HepG2 (cell line): ENCODE measurements around the gene ETV2. TPM values are rescaled to one million over a fixed set of nuclear protein-coding genes. Genes with fewer than 3 reads are reported as not detected.

Source experiments
- E2F5 ChIP-seq: sonication (generic); formaldehyde crosslinking; conservative IDR thresholded peaks from 2 replicates; pipeline ENCODE4 v1.4.0; 2020; ENCODE audit warnings: missing genetic modification reagents
- ERF ChIP-seq: IDR thresholded peaks from 2 replicates; pipeline ENCODE4 v1.6.1; 2018; ENCODE audit warnings: missing biosample characterization, missing genetic modification reagents
- FOXA3 ChIP-seq: IDR thresholded peaks from 2 replicates; pipeline ENCODE4 v1.6.1; 2016; ENCODE audit warnings: missing genetic modification reagents, missing compliant biosample characterization
- GATAD1 ChIP-seq: IDR thresholded peaks from 2 replicates; pipeline ENCODE4 v1.6.1; 2016; ENCODE audit warnings: missing genetic modification reagents, missing compliant biosample characterization
- HOXA9 ChIP-seq: sonication (generic); formaldehyde crosslinking; IDR thresholded peaks from 2 replicates; pipeline ENCODE4 v1.8.1; 2022; ENCODE audit warnings: missing genetic modification reagents, mild to moderate bottlenecking, moderate library complexity, borderline replicate concordance
- ISL2 ChIP-seq: sonication (generic); formaldehyde crosslinking; IDR thresholded peaks from 2 replicates; pipeline ENCODE4 v1.5.0; 2020; ENCODE audit warnings: missing genetic modification reagents
- KDM6A ChIP-seq: IDR thresholded peaks from 2 replicates; pipeline ENCODE4 v1.6.1; 2016; ENCODE audit warnings: low read depth
- PAXIP1 ChIP-seq: sonication (generic); formaldehyde crosslinking; conservative IDR thresholded peaks from 2 replicates; pipeline ENCODE4 v1.4.0; 2020; ENCODE audit warnings: mild to moderate bottlenecking, missing genetic modification reagents, moderate library complexity
- PTBP1 ChIP-seq: fragments of 200-400 bp; formaldehyde crosslinking; IDR thresholded peaks from 2 replicates; pipeline ENCODE4 v1.6.1; 2018; ENCODE audit warnings: low read length, low read depth; ENCODE audit not compliant: poor library complexity, severe bottlenecking
- ZFP62 ChIP-seq: sonication (generic); formaldehyde crosslinking; IDR thresholded peaks from 2 replicates; pipeline ENCODE4 v1.4.0; 2020; ENCODE audit warnings: missing genetic modification reagents
- ZMYM3 ChIP-seq: sonication (generic); formaldehyde crosslinking; IDR thresholded peaks from 2 replicates; pipeline ENCODE4 v1.5.1; 2020; ENCODE audit warnings: mild to moderate bottlenecking, missing genetic modification reagents
- ZNF143 ChIP-seq: sonication (generic); formaldehyde crosslinking; IDR thresholded peaks from 2 replicates; pipeline ENCODE4 v1.4.0; 2020; ENCODE audit warnings: missing genetic modification reagents
- ZNF367 ChIP-seq: sonication (generic); formaldehyde crosslinking; IDR thresholded peaks from 2 replicates; pipeline ENCODE4 v1.4.0; 2020; ENCODE audit warnings: missing genetic modification reagents, borderline replicate concordance
- ZXDC ChIP-seq: sonication (generic); formaldehyde crosslinking; IDR thresholded peaks from 2 replicates; pipeline ENCODE4 v1.5.0; 2020; ENCODE audit warnings: mild to moderate bottlenecking, missing genetic modification reagents
- polyA plus RNA-seq, 8 experiments: library from polyadenylated mRNA; depleted of rRNA in 3 of 8; stranded (reverse) in 7 of 8; unstranded in 1 of 8; fragments of >200 nt; fragmentation: Illumina TruSeq in 4 of 8; extraction: Trizol in 4 of 8; gene quantifications; 2 replicates each; pipeline versions ENCODE4 v1.2.1 to v1.2.3, GENCODE V29; 2011 to 2016; ENCODE audit warnings: low read depth in 4 of 8, missing spikeins in 1 of 8, mixed read lengths in 1 of 8; ENCODE audit not compliant: insufficient read depth in 1 of 8
- total RNA-seq, 5 experiments: library from RNA; depleted of rRNA; stranded (reverse); fragments of >200 nt; fragmentation: Illumina TruSeq; extraction: Trizol; gene quantifications; 2 replicates each; pipeline ENCODE4 v1.2.3, GENCODE V29; 2016; ENCODE audit warnings: low read depth in 1 of 5
- TF ChIP-seq, protein P1 (sequence below): sonication (generic); formaldehyde crosslinking; IDR thresholded peaks from 2 replicates; pipeline ENCODE4 v1.9.0; 2021; ENCODE audit warnings: missing genetic modification reagents, mild to moderate bottlenecking, borderline replicate concordance
- TF ChIP-seq, protein P2 (sequence below): sonication (generic); formaldehyde crosslinking; IDR thresholded peaks from 2 replicates; pipeline ENCODE4 v1.4.0; 2020; ENCODE audit warnings: mild to moderate bottlenecking, missing genetic modification reagents
- TF ChIP-seq, protein P3 (sequence below): sonication (generic); formaldehyde crosslinking; IDR thresholded peaks from 2 replicates; pipeline ENCODE4 v1.5.1; 2020; ENCODE audit warnings: missing genetic modification reagents, mild to moderate bottlenecking, borderline replicate concordance

Gene ETV2
- total and polyA plus RNA-seq, 2 of the 13 experiments (the other 11 are each of a cell fraction or from before 2014, with no cell fraction given) = 0.07 to 0.20 TPM

- TF ChIP-seq HOXA9 (CRISPR knock-in tag) (peak; percentile 87), GATAD1 (CRISPR knock-in tag) (peak; percentile 60), ZXDC (peak; percentile 62; the same call in 1 of the 2 replicates), ZNF143 (CRISPR knock-in tag) (peak; percentile 70), ZMYM3 (peak; percentile 59; the same call in 1 of the 2 replicates), ISL2 (CRISPR knock-in tag) (peak; percentile 49), E2F5 (CRISPR knock-in tag) (peak; percentile 87), KDM6A (CRISPR knock-in tag) (no peak), ERF (CRISPR knock-in tag) (peak; percentile 69), ZNF367 (CRISPR knock-in tag) (0 out of 2 replicates have a peak, but pooled peaks have one; percentile 19), PTBP1 (no peak), FOXA3 (CRISPR knock-in tag) (no peak; the same call in 1 of the 2 replicates), ZFP62 (CRISPR knock-in tag) (no peak), PAXIP1 (CRISPR knock-in tag) (peak; percentile 61)
- TF ChIP-seq, protein P1, sequence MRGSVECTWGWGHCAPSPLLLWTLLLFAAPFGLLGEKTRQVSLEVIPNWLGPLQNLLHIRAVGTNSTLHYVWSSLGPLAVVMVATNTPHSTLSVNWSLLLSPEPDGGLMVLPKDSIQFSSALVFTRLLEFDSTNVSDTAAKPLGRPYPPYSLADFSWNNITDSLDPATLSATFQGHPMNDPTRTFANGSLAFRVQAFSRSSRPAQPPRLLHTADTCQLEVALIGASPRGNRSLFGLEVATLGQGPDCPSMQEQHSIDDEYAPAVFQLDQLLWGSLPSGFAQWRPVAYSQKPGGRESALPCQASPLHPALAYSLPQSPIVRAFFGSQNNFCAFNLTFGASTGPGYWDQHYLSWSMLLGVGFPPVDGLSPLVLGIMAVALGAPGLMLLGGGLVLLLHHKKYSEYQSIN (CRISPR knock-in tag) = no peak
- TF ChIP-seq, protein P2, sequence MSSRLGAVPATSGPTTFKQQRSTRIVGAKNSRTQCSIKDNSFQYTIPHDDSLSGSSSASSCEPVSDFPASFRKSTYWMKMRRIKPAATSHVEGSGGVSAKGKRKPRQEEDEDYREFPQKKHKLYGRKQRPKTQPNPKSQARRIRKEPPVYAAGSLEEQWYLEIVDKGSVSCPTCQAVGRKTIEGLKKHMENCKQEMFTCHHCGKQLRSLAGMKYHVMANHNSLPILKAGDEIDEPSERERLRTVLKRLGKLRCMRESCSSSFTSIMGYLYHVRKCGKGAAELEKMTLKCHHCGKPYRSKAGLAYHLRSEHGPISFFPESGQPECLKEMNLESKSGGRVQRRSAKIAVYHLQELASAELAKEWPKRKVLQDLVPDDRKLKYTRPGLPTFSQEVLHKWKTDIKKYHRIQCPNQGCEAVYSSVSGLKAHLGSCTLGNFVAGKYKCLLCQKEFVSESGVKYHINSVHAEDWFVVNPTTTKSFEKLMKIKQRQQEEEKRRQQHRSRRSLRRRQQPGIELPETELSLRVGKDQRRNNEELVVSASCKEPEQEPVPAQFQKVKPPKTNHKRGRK (CRISPR knock-in tag) = no peak
- TF ChIP-seq, protein P3, sequence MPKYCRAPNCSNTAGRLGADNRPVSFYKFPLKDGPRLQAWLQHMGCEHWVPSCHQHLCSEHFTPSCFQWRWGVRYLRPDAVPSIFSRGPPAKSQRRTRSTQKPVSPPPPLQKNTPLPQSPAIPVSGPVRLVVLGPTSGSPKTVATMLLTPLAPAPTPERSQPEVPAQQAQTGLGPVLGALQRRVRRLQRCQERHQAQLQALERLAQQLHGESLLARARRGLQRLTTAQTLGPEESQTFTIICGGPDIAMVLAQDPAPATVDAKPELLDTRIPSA (CRISPR knock-in tag) = no peak
Observed at GRCh38 chr19:35643255-35644205, 2.0 kb downstream of the ETV2 start (continued).
